ENCODE results near the gene CMSS1.

- no peak for TF ChIP-seq CTCF (IDR thresholded peaks at IDR 0.05)
- TF ChIP-seq EZH2 (IDR thresholded peaks at IDR 0.05), result no peak
Measured at GRCh38 chr3:99838755-99839154, 21.1 kb downstream of the CMSS1 start.

All from neural progenitor cell (in vitro differentiated cells).